B cell (primary cell): ENCODE measurements around the gene LAMTOR5. TPM values are rescaled to one million over a fixed set of nuclear protein-coding genes. Genes with fewer than 3 reads are reported as not detected.

ENCODE experiments used
- ATAC-seq: fragments of 200-7000 bp; cut with Tn5 transposase; one replicate; pipeline ENCODE4 v1.10.0; 2021; ENCODE audit warnings: low read depth, mild to moderate bottlenecking, moderate number of reproducible peaks, moderate library complexity
- CTCF ChIA-PET: fragments of 350-600 bp; sonication (Branson Sonifier 250); formaldehyde crosslinking; loops from one replicate; lab custom pipeline; 2021; ENCODE audit warnings: antibody characterized with exemption, inconsistent platforms; lab: Charles Lee
- POLR2A ChIA-PET: fragments of 350-600 bp; sonication (Branson Sonifier 250); formaldehyde crosslinking; loops from one replicate; lab custom pipeline; 2021; ENCODE audit warnings: antibody characterized with exemption; lab: Charles Lee
- DNase-seq: peaks from one replicate; pipeline ENCODE4 v3.0.0; 2013
- H2AFZ ChIP-seq: 2 replicates; pipeline ENCODE4 v1.6.1; 2012; ENCODE audit warnings: mild to moderate bottlenecking, low read depth, low read length; ENCODE audit not compliant: insufficient read depth, poor library complexity, severe bottlenecking
- H3K27ac ChIP-seq, 2 donors: 1 replicate in 1 of 2; 2 replicates in 1 of 2; pipeline ENCODE4 v1.5.1; 2012 to 2013; ENCODE audit warnings: low read length in 2 of 2, mild to moderate bottlenecking in 2 of 2, moderate library complexity in 1 of 2
- H3K27me3 ChIP-seq, 4 experiments: fragments of 200-600 bp in 1 of 4; sonication (generic) in 1 of 4; replicated peaks in 1 of 4; 1 replicate in 2 of 4; 2 replicates in 2 of 4; pipeline versions ENCODE4 v1.6.1 to v1.7.0; 2013 to 2016; ENCODE audit warnings: low read length in 3 of 4, mild to moderate bottlenecking in 2 of 4, mixed read lengths in 1 of 4, moderate library complexity in 1 of 4; ENCODE audit not compliant: insufficient read depth in 4 of 4, control insufficient read depth in 3 of 4; ENCODE audit errors: control extremely low read depth in 1 of 4
- H3K36me3 ChIP-seq, 2 experiments: replicated peaks in 1 of 2; 1 replicate in 1 of 2; 2 replicates in 1 of 2; pipeline versions ENCODE4 v1.6.1 to v1.7.1; 2013; ENCODE audit warnings: low read length in 1 of 2; ENCODE audit not compliant: insufficient read depth in 2 of 2, control insufficient read depth in 1 of 2; ENCODE audit errors: control extremely low read depth in 1 of 2, extremely low read depth in 1 of 2
- H3K4me1 ChIP-seq, 2 donors: fragments of 200-600 bp in 1 of 2; sonication (generic) in 1 of 2; 1 replicate in 1 of 2; 2 replicates in 1 of 2; pipeline versions ENCODE4 v1.5.1 to v1.6.1; 2013 to 2017; ENCODE audit warnings: low read length in 2 of 2; ENCODE audit not compliant: control insufficient read depth in 2 of 2, insufficient read depth in 2 of 2
- H3K4me2 ChIP-seq: replicated peaks from 2 replicates; pipeline ENCODE3; 2012; ENCODE audit warnings: mild to moderate bottlenecking, low read depth, low read length; ENCODE audit not compliant: poor library complexity, severe bottlenecking
- H3K4me3 ChIP-seq, 5 experiments: fragments of 200-600 bp in 1 of 5; sonication (generic) in 1 of 5; 1 replicate in 3 of 5; 2 replicates in 2 of 5; pipeline versions ENCODE4 v1.5.1 to v1.7.0; 2011 to 2016; ENCODE audit warnings: low read length in 4 of 5, mild to moderate bottlenecking in 4 of 5, low read depth in 2 of 5, control low read depth in 1 of 5, moderate library complexity in 1 of 5; ENCODE audit not compliant: insufficient read depth in 1 of 5; ENCODE audit errors: control extremely low read depth in 1 of 5, extremely low read depth in 1 of 5
- H3K79me2 ChIP-seq: fragments of 200-600 bp; sonication (generic); one replicate; pipeline ENCODE4 v1.6.0; 2016; ENCODE audit warnings: low read length; ENCODE audit not compliant: control insufficient read depth, insufficient read depth
- H3K9ac ChIP-seq: fragments of 200-600 bp; sonication (generic); 2 replicates; pipeline ENCODE4 v1.6.1; 2017; ENCODE audit warnings: mild to moderate bottlenecking, low read length, moderate library complexity
- H3K9me3 ChIP-seq, 3 donors: one replicate each; pipeline versions ENCODE4 v1.6.1 to v1.7.1; 2013; ENCODE audit warnings: low read length in 2 of 3; ENCODE audit not compliant: control insufficient read depth in 2 of 3, insufficient read depth in 1 of 3; ENCODE audit errors: control extremely low read depth in 1 of 3
- H4K20me1 ChIP-seq: 2 replicates; pipeline ENCODE4 v1.6.0; 2012; ENCODE audit warnings: mild to moderate bottlenecking, low read length; ENCODE audit not compliant: insufficient read depth, control insufficient read depth, poor library complexity, severe bottlenecking
- H3K27ac Mint-ChIP-seq: one replicate; pipeline ENCODE4 v1.8.0; 2021; ENCODE audit warnings: mixed read lengths
- H3K27me3 Mint-ChIP-seq: one replicate; pipeline ENCODE4 v1.8.0; 2021; ENCODE audit warnings: mixed read lengths
- H3K4me1 Mint-ChIP-seq: one replicate; pipeline ENCODE4 v1.8.0; 2021; ENCODE audit warnings: mixed read lengths
- H3K4me3 Mint-ChIP-seq: one replicate; pipeline ENCODE4 v1.8.0; 2021; ENCODE audit warnings: mixed read lengths
- H3K9me3 Mint-ChIP-seq: one replicate; pipeline ENCODE4 v1.8.0; 2022; ENCODE audit warnings: mixed read lengths; ENCODE audit not compliant: insufficient read depth
- EZH2 ChIP-seq: IDR thresholded peaks from 2 replicates; pipeline ENCODE4 v1.6.1; 2012; ENCODE audit warnings: borderline replicate concordance, low read depth, mild to moderate bottlenecking, moderate library complexity, low read length; ENCODE audit not compliant: insufficient read depth, poor library complexity, severe bottlenecking
- WGBS: methylation state at CpG from one replicate; pipeline ENCODE4 v1.1.5; 2013; ENCODE audit warnings: missing lambda C conversion rate; ENCODE audit not compliant: insufficient coverage; 5-methylcytosine and 5-hydroxymethylcytosine counted together
- intact Hi-C: fragments of 100-400 bp; cut with micrococcal nuclease; formaldehyde crosslinking; loops from one replicate; pipeline ENCODE4 v1.10.0; 2022
- polyA plus RNA-seq: library from polyadenylated mRNA; depleted of rRNA; stranded (reverse); fragments of >200 nt; gene quantifications from 2 replicates; pipeline ENCODE4 v1.2.3, GENCODE V29; 2012
- total RNA-seq, 2 donors: library from RNA; stranded (reverse); fragments of 120-200 nt in 1 of 2; gene quantifications; 1 replicate in 1 of 2; 2 replicates in 1 of 2; pipeline versions ENCODE4 v1.2.3 to v1.2.4, GENCODE V29; 2013 to 2022
- TF ChIP-seq, protein P1 (sequence below): fragments of 200-600 bp; IDR thresholded peaks from one replicate; pipeline ENCODE4 v1.8.0; 2022; ENCODE audit warnings: antibody characterized with exemption, mild to moderate bottlenecking

LAMTOR5 gene
- total and polyA plus RNA-seq, 2 donors (not counting 1 experiment from before 2014, with no cell fraction given), result 145 to 253 TPM

DNA sequence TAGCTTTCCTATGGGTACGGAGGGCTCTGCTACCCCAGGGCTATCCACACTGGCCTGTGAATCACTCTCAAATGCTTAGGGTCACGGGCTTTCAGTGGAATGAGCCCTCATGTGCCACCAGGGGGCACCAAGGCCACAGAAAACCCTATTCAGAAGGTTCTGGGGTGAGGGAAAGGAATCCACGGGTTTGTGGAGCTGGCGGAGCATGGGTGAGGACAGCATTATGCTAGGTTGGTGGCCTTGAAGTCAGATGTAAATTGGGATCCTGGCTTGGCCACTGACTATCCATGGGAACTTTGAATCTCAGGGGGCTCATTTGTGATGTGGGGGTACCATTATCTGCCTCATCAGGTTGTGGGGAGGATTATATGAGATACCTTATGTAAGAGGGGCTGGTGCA is 5.1 kb upstream of the LAMTOR5 start:
- intact Hi-C loops, result loop anchor here (1.0 kb wide), 4 partner anchors 27 to 84 kb away; no protein-coding TSS in a partner anchor
- DNase-seq (peak; percentile 80), ATAC-seq (peak; percentile 52)
- ChIA-PET CTCF (interaction anchor here (0.6 to 11.1 kb wide), 32 partner anchors 9 to 216 kb away, joined by 3 to 257 read pairs (median 4); partner anchors contain the start of genes KCNC4 and RBM15), POLR2A (interaction anchor here (0.7 to 3.5 kb wide), 3 partner anchors 47 to 209 kb away, joined by 3 to 22 read pairs (median 3); partner anchors contain the start of gene RBM15)
- Mint-ChIP-seq H3K4me3 (peak overlapping the region; percentile 77), H3K9me3 (no peaks in the 10 kb centered on the region), H3K27ac (peak overlapping the region; percentile 78), H3K27me3 (no peaks in the 10 kb centered on the region), H3K4me1 (peaks cover 29% of the 10 kb centered on the region)
- TF ChIP-seq, protein P1, sequence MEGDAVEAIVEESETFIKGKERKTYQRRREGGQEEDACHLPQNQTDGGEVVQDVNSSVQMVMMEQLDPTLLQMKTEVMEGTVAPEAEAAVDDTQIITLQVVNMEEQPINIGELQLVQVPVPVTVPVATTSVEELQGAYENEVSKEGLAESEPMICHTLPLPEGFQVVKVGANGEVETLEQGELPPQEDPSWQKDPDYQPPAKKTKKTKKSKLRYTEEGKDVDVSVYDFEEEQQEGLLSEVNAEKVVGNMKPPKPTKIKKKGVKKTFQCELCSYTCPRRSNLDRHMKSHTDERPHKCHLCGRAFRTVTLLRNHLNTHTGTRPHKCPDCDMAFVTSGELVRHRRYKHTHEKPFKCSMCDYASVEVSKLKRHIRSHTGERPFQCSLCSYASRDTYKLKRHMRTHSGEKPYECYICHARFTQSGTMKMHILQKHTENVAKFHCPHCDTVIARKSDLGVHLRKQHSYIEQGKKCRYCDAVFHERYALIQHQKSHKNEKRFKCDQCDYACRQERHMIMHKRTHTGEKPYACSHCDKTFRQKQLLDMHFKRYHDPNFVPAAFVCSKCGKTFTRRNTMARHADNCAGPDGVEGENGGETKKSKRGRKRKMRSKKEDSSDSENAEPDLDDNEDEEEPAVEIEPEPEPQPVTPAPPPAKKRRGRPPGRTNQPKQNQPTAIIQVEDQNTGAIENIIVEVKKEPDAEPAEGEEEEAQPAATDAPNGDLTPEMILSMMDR, result peak; percentile 90
- no peak for TF ChIP-seq EZH2
- Histone ChIP-seq H4K20me1 (no peaks in the 10 kb centered on the region), H3K4me1 (peaks cover 8 to 18% of the 10 kb centered on the region in 2 donors), H3K27me3 (no peaks in the 10 kb centered on the region), H3K36me3 (no peaks in the 10 kb centered on the region), H3K27ac (no peak overlapping the region), H3K79me2 (peaks cover 25% of the 10 kb centered on the region), H2AFZ (peak overlapping the region; percentile 48), H3K4me3 (no peak overlapping the region), H3K9ac (no peak overlapping the region), H3K9me3 (no peaks in the 10 kb centered on the region), H3K4me2 (peak overlapping the region; percentile 27)
- 30% methylated on average over 4 of the region's 4 CpGs for WGBS

DNA sequence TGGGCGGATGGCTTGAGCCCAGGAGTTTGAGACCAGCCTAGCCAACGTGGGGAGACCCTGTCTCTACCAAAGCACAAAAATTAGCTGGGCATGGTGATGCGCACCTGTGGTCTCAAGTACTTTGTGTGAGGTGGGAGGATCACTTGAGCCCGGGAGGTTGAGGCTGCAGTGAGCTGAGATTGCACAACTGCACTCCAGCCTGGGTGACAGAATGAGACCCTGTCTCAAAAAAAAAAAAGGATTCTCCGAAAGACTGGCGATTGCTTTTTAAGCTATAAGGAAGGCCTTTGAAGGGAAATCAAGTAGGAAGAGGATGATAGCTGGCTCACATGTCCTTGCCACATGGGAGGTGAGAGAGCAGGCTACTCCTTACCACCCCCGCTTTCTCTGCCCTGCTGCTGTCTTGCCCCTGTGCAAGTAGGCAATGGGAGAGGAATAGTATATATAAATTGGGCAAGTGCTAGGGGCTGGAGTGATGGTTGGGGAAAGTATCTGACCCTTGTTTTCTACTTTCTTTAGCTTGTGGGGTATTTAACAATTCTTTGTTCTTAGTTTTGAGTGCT is 3.8 kb upstream of the LAMTOR5 start:
- CTCF ChIA-PET, result interaction anchor here (0.8 to 11.1 kb wide), 20 partner anchors 10 to 208 kb away, joined by 3 to 257 read pairs (median 8); partner anchors contain the start of genes KCNC4 and RBM15

More for the DNA sequence above, 3.8 kb upstream of the LAMTOR5 start:
- Histone ChIP-seq H3K36me3 (peaks cover 0 to under 1% of the 10 kb centered on the region in 2 experiments), H3K4me3 (no peak overlapping the region), H3K79me2 (peaks cover 38% of the 10 kb centered on the region), H3K27ac (no peak overlapping the region), H3K9me3 (no peaks in the 10 kb centered on the region), H2AFZ (no peak overlapping the region), H3K4me1 (peaks cover 14 to 25% of the 10 kb centered on the region in 2 donors), H3K9ac (no peak overlapping the region), H3K27me3 (no peaks in the 10 kb centered on the region), H4K20me1 (no peaks in the 10 kb centered on the region), H3K4me2 (no peak overlapping the region)
- intact Hi-C loops, result no loop called here
- Mint-ChIP-seq H3K27me3 (no peaks in the 10 kb centered on the region), H3K4me3 (no peak overlapping the region), H3K27ac (no peak overlapping the region), H3K9me3 (no peaks in the 10 kb centered on the region), H3K4me1 (peaks cover 35% of the 10 kb centered on the region)
- DNase-seq, result no peak
- TF ChIP-seq, protein P1, result no peak
- no peak for TF ChIP-seq EZH2
- POLR2A ChIA-PET, result interaction anchor here (3.5 kb wide), 1 partner anchor 72 kb away, joined by 22 read pairs; the partner anchor contains the start of gene RBM15
- 94% methylated on average over 5 of the region's 7 CpGs for WGBS
- ATAC-seq, result no peak
